OCI-LY1 (cell line): Measurements from ENCODE around the gene ACY1.

Source experiments
- H2AFZ ChIP-seq: fragments of 200-600 bp; sonication (generic), shearing (Covaris generic); 2 replicates; pipeline ENCODE4 v1.6.0; 2014; ENCODE audit warnings: antibody characterized with exemption, mild to moderate bottlenecking, low read length
- H3F3A ChIP-seq: fragments of 200-600 bp; sonication (generic), shearing (Covaris generic); 2 replicates; pipeline ENCODE4 v1.6.0; 2014; ENCODE audit warnings: mild to moderate bottlenecking, antibody characterized with exemption, low read length, moderate library complexity; ENCODE audit not compliant: insufficient read depth
- H3K27ac ChIP-seq: fragments of 200-600 bp; sonication (generic); 2 replicates; pipeline ENCODE4 v1.5.1; 2014; ENCODE audit warnings: low read length, mixed run types, mild to moderate bottlenecking, low read depth; ENCODE audit not compliant: poor library complexity, severe bottlenecking
- H3K27me3 ChIP-seq: fragments of 200-600 bp; sonication (generic); 2 replicates; pipeline ENCODE4 v1.6.0; 2014; ENCODE audit warnings: antibody characterized with exemption, mild to moderate bottlenecking, low read length, moderate library complexity; ENCODE audit not compliant: insufficient read depth
- H3K36me3 ChIP-seq: fragments of 200-600 bp; sonication (generic); 2 replicates; pipeline ENCODE4 v1.6.1; 2014; ENCODE audit warnings: mild to moderate bottlenecking, antibody characterized with exemption, low read length, moderate library complexity, mixed read lengths; ENCODE audit not compliant: insufficient read depth
- H3K4me1 ChIP-seq: fragments of 200-600 bp; sonication (generic); 2 replicates; pipeline ENCODE4 v1.5.1; 2014; ENCODE audit warnings: mild to moderate bottlenecking, low read length, moderate library complexity; ENCODE audit not compliant: insufficient read depth, severe bottlenecking
- H3K4me2 ChIP-seq: fragments of 200-600 bp; sonication (generic), shearing (Covaris generic); 2 replicates; pipeline ENCODE4 v1.6.1; 2014; ENCODE audit warnings: low read length
- H3K4me3 ChIP-seq: fragments of 200-600 bp; sonication (generic); 2 replicates; pipeline ENCODE4 v1.5.1; 2014; ENCODE audit warnings: low read length, low read depth, mild to moderate bottlenecking, mixed read lengths; ENCODE audit not compliant: poor library complexity, severe bottlenecking
- H3K79me2 ChIP-seq: fragments of 200-600 bp; shearing (Covaris generic); 2 replicates; pipeline ENCODE4 v1.6.1; 2016; ENCODE audit warnings: mixed run types, low read length, mixed read lengths; ENCODE audit not compliant: insufficient read depth
- H3K9ac ChIP-seq: fragments of 200-600 bp; sonication (generic), shearing (Covaris generic); 2 replicates; pipeline ENCODE4 v1.6.1; 2014; ENCODE audit warnings: mild to moderate bottlenecking, low read length, mixed read lengths
- H3K9me2 ChIP-seq: fragments of 200-600 bp; sonication (generic), shearing (Covaris generic); 2 replicates; pipeline ENCODE4 v1.6.1; 2014; ENCODE audit warnings: low read depth, mild to moderate bottlenecking, low read length, mixed read lengths
- H3K9me3 ChIP-seq: fragments of 200-600 bp; shearing (Covaris generic); 2 replicates; pipeline ENCODE4 v1.6.1; 2014; ENCODE audit warnings: low read length, mixed read lengths
- H4K20me1 ChIP-seq: fragments of 200-600 bp; sonication (generic), shearing (Covaris generic); 2 replicates; pipeline ENCODE4 v1.6.0; 2016; ENCODE audit warnings: mild to moderate bottlenecking, low read length; ENCODE audit not compliant: insufficient read depth
- CTCF ChIP-seq: fragments of 200-600 bp; sonication (generic), shearing (Covaris generic); IDR thresholded peaks from 2 replicates; pipeline ENCODE4 v1.5.1; 2017; ENCODE audit warnings: mild to moderate bottlenecking, antibody characterized with exemption, low read length, moderate library complexity, mixed read lengths
- EZH2 ChIP-seq: fragments of 200-600 bp; sonication (generic), shearing (Covaris generic); IDR thresholded peaks from 2 replicates; pipeline ENCODE4 v1.8.0; 2017; ENCODE audit warnings: borderline replicate concordance, mixed run types, mild to moderate bottlenecking, antibody characterized with exemption, low read length, moderate library complexity, mixed read lengths

The ACY1 gene

GRCh38 chr3:52036222-52036694 lies 52.9 kb downstream of the ACY1 start:
- Histone ChIP-seq H3K4me1 (no peaks in the 10 kb centered on the region), H3K36me3 (no peaks in the 10 kb centered on the region), H4K20me1 (no peaks in the 10 kb centered on the region), H3K79me2 (no peaks in the 10 kb centered on the region), H2AFZ (no peak overlapping the region), H3K27me3 (peaks cover 19% of the 10 kb centered on the region; the same call in 1 of the 2 replicates), H3K4me2 (no peak overlapping the region), H3K9ac (no peak overlapping the region), H3K9me3 (no peaks in the 10 kb centered on the region), H3K4me3 (no peak overlapping the region), H3K27ac (no peak overlapping the region), H3F3A (no peaks in the 10 kb centered on the region), H3K9me2 (no peaks in the 10 kb centered on the region)
- no peak for TF ChIP-seq CTCF
- no peak for TF ChIP-seq EZH2

DNA sequence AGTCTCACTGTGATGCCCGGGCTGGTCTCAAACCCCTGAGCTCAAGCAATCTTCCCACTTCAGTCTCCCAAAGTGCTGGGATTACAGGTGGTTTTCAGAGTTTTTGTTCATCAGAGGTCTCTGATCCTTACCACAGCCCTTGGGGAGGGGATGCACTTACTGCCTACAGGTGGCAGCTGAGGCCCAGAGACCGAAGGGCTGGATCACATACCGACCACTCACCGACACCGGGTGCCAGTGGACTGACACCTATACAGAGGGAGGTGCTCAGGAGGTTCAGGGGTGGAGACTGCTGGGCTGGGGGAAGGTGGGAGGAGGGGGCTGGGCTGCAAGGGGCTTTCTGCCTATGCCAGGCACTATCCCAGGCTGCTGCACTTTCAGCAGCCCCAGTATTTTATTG lies 53.5 kb downstream of the ACY1 start:
- H4K20me1 ChIP-seq, result no peaks in the 10 kb centered on the region
- no peak overlapping the region for H2AFZ ChIP-seq
- H3K27me3 ChIP-seq, result peaks cover 21% of the 10 kb centered on the region; the same call in 1 of the 2 replicates
- no peaks in the 10 kb centered on the region for H3K9me3 ChIP-seq
- no peaks in the 10 kb centered on the region for H3K36me3 ChIP-seq
- H3K27ac ChIP-seq, result no peak overlapping the region
- no peaks in the 10 kb centered on the region for H3K79me2 ChIP-seq
- H3K9me2 ChIP-seq, result no peaks in the 10 kb centered on the region
- TF ChIP-seq CTCF (peak; percentile 18; the same call in 1 of the 2 replicates), EZH2 (no peak)
- H3K9ac ChIP-seq, result no peak overlapping the region
- H3K4me3 ChIP-seq, result no peak overlapping the region
- H3K4me2 ChIP-seq, result no peak overlapping the region
- H3K4me1 ChIP-seq, result no peaks in the 10 kb centered on the region
- no peaks in the 10 kb centered on the region for H3F3A ChIP-seq

DNA sequence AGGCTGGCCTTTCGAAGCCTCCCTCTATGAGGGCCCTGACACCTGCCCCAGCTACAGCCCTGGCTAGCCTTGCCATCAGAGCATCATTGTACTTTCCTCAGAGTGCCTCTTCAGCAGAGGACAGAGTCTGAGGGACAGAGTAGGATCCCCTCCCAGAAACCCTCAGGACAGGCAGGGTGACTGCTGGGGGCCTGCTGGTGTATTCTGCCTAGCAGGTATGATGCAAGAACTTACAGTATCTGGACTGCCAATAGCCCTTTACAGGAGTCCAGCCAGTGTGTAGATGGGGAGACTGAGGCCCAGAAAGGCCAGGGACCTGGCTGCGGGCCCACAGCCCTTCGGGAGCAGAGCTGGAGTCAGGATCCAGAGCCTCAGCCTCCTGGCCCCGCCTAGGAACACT lies 54.0 kb downstream of the ACY1 start:
- Histone ChIP-seq H3K4me1 (no peaks in the 10 kb centered on the region), H3K27me3 (peaks cover 21% of the 10 kb centered on the region; the same call in 1 of the 2 replicates), H4K20me1 (no peaks in the 10 kb centered on the region), H2AFZ (no peak overlapping the region), H3K9me2 (no peaks in the 10 kb centered on the region), H3K4me2 (no peak overlapping the region), H3K9me3 (no peaks in the 10 kb centered on the region), H3F3A (no peaks in the 10 kb centered on the region), H3K9ac (no peak overlapping the region), H3K27ac (no peak overlapping the region), H3K79me2 (no peaks in the 10 kb centered on the region), H3K36me3 (no peaks in the 10 kb centered on the region), H3K4me3 (no peak overlapping the region)
- no peak for TF ChIP-seq CTCF
- TF ChIP-seq EZH2, result no peak
